GM21526 (cell line): ENCODE data around the gene BTBD16.

Experiments used
- ATAC-seq: cut with Tn5 transposase; IDR thresholded peaks from one replicate; pipeline ENCODE4 v1.9.1; 2021; ENCODE audit warnings: moderate library complexity; ENCODE audit not compliant: unreplicated experiment, low FRiP score

Gene BTBD16

GRCh38 chr10:122362621-122363020 is 91.5 kb downstream of the BTBD16 start:
- ATAC-seq: no peak

GRCh38 chr10:122363311-122363710 is 92.2 kb downstream of the BTBD16 start:
- no peak for ATAC-seq

- no peak for ATAC-seq
Observed at GRCh38 chr10:122363722-122364463, 92.8 kb downstream of the BTBD16 start.

GRCh38 chr10:122368502-122369254 is 97.6 kb downstream of the BTBD16 start:
- ATAC-seq: no peak

GRCh38 chr10:122373108-122373507 is 102.0 kb downstream of the BTBD16 start:
- no peak for ATAC-seq

- ATAC-seq: no peak
Observed at GRCh38 chr10:122373721-122374120, 102.6 kb downstream of the BTBD16 start.

- ATAC-seq: peak; percentile 89
Observed at GRCh38 chr10:122374237-122374858, 103.3 kb downstream of the BTBD16 start, which contains the start of gene PLEKHA1. Gene PLEKHA1, plus strand, starts transcription at chr10:122374708. Its CDS starts 18,493 bp downstream, at chr10:122393201.

- peak; percentile 58 for ATAC-seq
Observed at GRCh38 chr10:122374859-122375678, 104.0 kb downstream of the BTBD16 start.

- no peak for ATAC-seq
Observed at GRCh38 chr10:122375679-122376160, 104.6 kb downstream of the BTBD16 start.

GRCh38 chr10:122376364-122376961 is 105.4 kb downstream of the BTBD16 start:
- no peak for ATAC-seq

- ATAC-seq: no peak
Observed at GRCh38 chr10:122379041-122379440, 107.9 kb downstream of the BTBD16 start.

- no peak for ATAC-seq
Observed at GRCh38 chr10:122379537-122379936, 108.4 kb downstream of the BTBD16 start.

- ATAC-seq: no peak
Observed at GRCh38 chr10:122380703-122381102, 109.6 kb downstream of the BTBD16 start.

- ATAC-seq: no peak
Observed at GRCh38 chr10:122381680-122382079, 110.6 kb downstream of the BTBD16 start.

- ATAC-seq: no peak
Observed at GRCh38 chr10:122386514-122386913, 115.4 kb downstream of the BTBD16 start.

- ATAC-seq: no peak
Observed at GRCh38 chr10:122387572-122387971, 116.5 kb downstream of the BTBD16 start.
